Measurements from ENCODE around the gene ANKRD6. TPM values are rescaled to one million over a fixed set of nuclear protein-coding genes. Genes with fewer than 3 reads are reported as not detected.

Gene ANKRD6
- total and polyA plus RNA-seq, 2 donors (not counting 3 experiments of a cell fraction or from before 2014, with no cell fraction given), result 3.4 to 9.6 TPM

DNA sequence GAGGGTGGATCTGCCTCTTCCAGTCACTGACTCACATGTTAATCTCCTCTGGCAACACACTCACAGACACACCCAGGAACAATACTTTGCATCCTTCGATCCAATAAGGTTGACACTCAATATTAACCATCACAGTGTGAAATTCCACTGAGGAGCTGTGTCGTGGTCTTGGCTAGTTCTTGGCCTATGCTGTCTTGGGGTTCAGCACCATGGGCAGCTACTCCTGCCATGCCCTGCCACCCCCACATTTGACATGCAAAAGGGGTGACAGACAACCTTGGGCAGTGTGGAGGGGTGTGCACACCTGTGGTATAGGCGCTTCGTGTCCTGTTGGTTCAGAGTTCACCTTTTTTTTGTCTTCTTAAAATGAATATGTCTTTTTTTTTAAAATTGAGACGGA, 25.8 kb downstream of the ANKRD6 start:
- TF ChIP-seq, protein P1, sequence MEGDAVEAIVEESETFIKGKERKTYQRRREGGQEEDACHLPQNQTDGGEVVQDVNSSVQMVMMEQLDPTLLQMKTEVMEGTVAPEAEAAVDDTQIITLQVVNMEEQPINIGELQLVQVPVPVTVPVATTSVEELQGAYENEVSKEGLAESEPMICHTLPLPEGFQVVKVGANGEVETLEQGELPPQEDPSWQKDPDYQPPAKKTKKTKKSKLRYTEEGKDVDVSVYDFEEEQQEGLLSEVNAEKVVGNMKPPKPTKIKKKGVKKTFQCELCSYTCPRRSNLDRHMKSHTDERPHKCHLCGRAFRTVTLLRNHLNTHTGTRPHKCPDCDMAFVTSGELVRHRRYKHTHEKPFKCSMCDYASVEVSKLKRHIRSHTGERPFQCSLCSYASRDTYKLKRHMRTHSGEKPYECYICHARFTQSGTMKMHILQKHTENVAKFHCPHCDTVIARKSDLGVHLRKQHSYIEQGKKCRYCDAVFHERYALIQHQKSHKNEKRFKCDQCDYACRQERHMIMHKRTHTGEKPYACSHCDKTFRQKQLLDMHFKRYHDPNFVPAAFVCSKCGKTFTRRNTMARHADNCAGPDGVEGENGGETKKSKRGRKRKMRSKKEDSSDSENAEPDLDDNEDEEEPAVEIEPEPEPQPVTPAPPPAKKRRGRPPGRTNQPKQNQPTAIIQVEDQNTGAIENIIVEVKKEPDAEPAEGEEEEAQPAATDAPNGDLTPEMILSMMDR (IDR thresholded peaks at IDR 0.05; ENCODE audit: extremely low read depth in 1 of 2, insufficient read depth in 1 of 2, low read depth in 1 of 2, low read length in 2 of 2), result no peak
- TF ChIP-seq JUN (IDR thresholded peaks at IDR 0.05; ENCODE audit: borderline replicate concordance, insufficient read depth, insufficient read length, low read depth) (no peak), FOS (IDR thresholded peaks at IDR 0.05; ENCODE audit: borderline replicate concordance, insufficient read depth, low read length) (no peak), MYC (IDR thresholded peaks at IDR 0.05; ENCODE audit: low read depth, low read length) (no peak), POLR2AphosphoS5 (IDR thresholded peaks at IDR 0.05; ENCODE audit: insufficient read depth, low read depth, low read length) (no peak), GATA2 (IDR thresholded peaks at IDR 0.05; ENCODE audit: insufficient read depth, insufficient read length, low read depth, low read length) (no peak), POLR2A (IDR thresholded peaks at IDR 0.05; ENCODE audit: low read depth, low read length) (no peak), EZH2 (IDR thresholded peaks at IDR 0.05; ENCODE audit: borderline replicate concordance, low read depth, low read length, severe bottlenecking) (no peak)
- TF ChIP-seq, protein P2, sequence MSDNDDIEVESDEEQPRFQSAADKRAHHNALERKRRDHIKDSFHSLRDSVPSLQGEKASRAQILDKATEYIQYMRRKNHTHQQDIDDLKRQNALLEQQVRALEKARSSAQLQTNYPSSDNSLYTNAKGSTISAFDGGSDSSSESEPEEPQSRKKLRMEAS (IDR thresholded peaks at IDR 0.05; ENCODE audit: insufficient read depth, insufficient read length), result no peak
- no peaks in the 10 kb centered on the region for H3K79me2 ChIP-seq (ENCODE audit: control insufficient read depth, insufficient read depth, low read length)
- POLR2A ChIA-PET, result no interaction called here
- DNase-seq (ENCODE audit: low read depth, low spot score) (no peak), FAIRE-seq (no peak)
- no peaks in the 10 kb centered on the region for H3K27me3 ChIP-seq (ENCODE audit: control insufficient read depth in 2 of 2, insufficient read depth in 2 of 2, low read length in 2 of 2)
- H3K9ac ChIP-seq (replicated peaks; ENCODE audit: extremely low read depth, insufficient read depth, low read length), result no peak overlapping the region
- no peaks in the 10 kb centered on the region for H3K4me1 ChIP-seq (ENCODE audit: control insufficient read depth, extremely low read depth, insufficient read depth, low read length)
- H3K9me3 ChIP-seq (replicated peaks; ENCODE audit: control insufficient read depth, insufficient read depth, low read length), result no peaks in the 10 kb centered on the region
- H3K4me3 ChIP-seq (replicated peaks in 1 of 3; ENCODE audit: insufficient read depth in 1 of 3, low read depth in 1 of 3, low read length in 3 of 3), result no peak overlapping the region
- no peak overlapping the region for H3K27ac ChIP-seq (ENCODE audit: insufficient read depth, low read depth, low read length)
- no TSS peak for BruUV-seq (replicated peaks)
- H3K4me2 ChIP-seq (ENCODE audit: insufficient read depth, low read length), result no peak overlapping the region
- CTCF ChIA-PET, result interaction anchor here (0.9 to 1.5 kb wide), 2 partner anchors 10 to 21 kb away, joined by 3 to 5 read pairs; no protein-coding TSS in a partner anchor
- no peaks in the 10 kb centered on the region for H3K9me1 ChIP-seq (replicated peaks; ENCODE audit: control insufficient read depth, extremely low read depth, insufficient read depth, low read length)
- no peak overlapping the region for H2AFZ ChIP-seq (ENCODE audit: low read depth, low read length)
- no peaks in the 10 kb centered on the region for H4K20me1 ChIP-seq (replicated peaks; ENCODE audit: control insufficient read depth, extremely low read depth, insufficient read depth, low read length)
- dilution Hi-C loops (cut with MboI; ENCODE audit: extremely low pct_ligation_motif_present, low sequenced_read_pairs), result no loop called here
- no peaks in the 10 kb centered on the region for H3K36me3 ChIP-seq (ENCODE audit: control insufficient read depth in 2 of 2, extremely low read depth in 1 of 2, insufficient read depth in 2 of 2, low read length in 2 of 2)
- intact Hi-C loops (cut with micrococcal nuclease), result no loop called here
